ENCODE results near the gene S100P.
"Not testable (repeated sequence)": the region's sequence is repeated elsewhere in the genome, so short reads cannot be mapped to it uniquely, and the experiment has no call there.

Gene S100P

DNA sequence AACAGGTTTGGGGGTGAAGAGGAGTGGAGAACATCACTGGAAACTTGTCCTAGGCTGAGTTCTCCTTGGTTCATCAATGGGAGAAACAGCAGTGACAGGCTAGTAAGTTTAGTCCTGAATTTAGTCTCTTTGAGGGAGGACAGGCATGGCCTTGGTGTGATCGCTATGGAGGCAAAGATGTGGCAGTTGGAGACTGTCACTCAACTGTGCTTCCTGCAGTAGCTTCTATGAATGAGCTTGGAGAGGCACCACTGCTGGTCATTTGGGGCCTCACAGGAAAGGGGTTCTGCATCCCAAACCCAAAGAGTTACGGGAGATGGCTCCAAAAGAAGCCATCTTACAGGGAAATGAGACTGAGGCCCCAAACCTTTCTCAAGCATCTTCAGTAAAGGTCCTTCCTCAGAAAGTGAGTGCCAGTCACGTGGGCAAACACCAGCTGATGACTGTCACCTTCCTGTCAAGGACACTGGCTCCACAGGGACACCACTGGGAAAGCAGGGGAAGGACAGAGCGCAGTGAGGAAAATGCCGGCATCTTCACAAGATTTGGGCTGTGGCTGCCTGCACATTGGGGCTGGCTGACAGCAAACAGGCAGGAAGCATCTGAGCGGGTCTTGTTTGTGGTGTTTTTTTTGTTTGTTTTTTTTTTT is 46.0 kb upstream of the S100P start:
- H3K79me2 ChIP-seq (ENCODE audit: insufficient read depth, low read length): no peaks in the 10 kb centered on the region
- H3K36me3 ChIP-seq (ENCODE audit: insufficient read depth, low read length): peaks cover 8% of the 10 kb centered on the region
- H4K20me1 ChIP-seq (ENCODE audit: insufficient read depth, low read length): no peaks in the 10 kb centered on the region
- H3K4me2 ChIP-seq (ENCODE audit: low read length): no peak overlapping the region
- no peak overlapping the region for H3K9ac ChIP-seq (ENCODE audit: low read length)
- H3K9me3 ChIP-seq (ENCODE audit: low read length): no peaks in the 10 kb centered on the region
- H3F3A ChIP-seq (ENCODE audit: insufficient read depth, low read length): no peaks in the 10 kb centered on the region
- H3K27ac ChIP-seq (ENCODE audit: low read depth, low read length, poor library complexity, severe bottlenecking): no peak overlapping the region
- H3K4me1 ChIP-seq (ENCODE audit: insufficient read depth, low read length, severe bottlenecking): peaks cover 3% of the 10 kb centered on the region
- no peak overlapping the region for H2AFZ ChIP-seq (ENCODE audit: low read length)
- H3K4me3 ChIP-seq (ENCODE audit: low read depth, low read length, poor library complexity, severe bottlenecking): no peak overlapping the region
- TF ChIP-seq EZH2 (IDR thresholded peaks at IDR 0.05; ENCODE audit: borderline replicate concordance, low read length): no peak
- TF ChIP-seq, protein P1, sequence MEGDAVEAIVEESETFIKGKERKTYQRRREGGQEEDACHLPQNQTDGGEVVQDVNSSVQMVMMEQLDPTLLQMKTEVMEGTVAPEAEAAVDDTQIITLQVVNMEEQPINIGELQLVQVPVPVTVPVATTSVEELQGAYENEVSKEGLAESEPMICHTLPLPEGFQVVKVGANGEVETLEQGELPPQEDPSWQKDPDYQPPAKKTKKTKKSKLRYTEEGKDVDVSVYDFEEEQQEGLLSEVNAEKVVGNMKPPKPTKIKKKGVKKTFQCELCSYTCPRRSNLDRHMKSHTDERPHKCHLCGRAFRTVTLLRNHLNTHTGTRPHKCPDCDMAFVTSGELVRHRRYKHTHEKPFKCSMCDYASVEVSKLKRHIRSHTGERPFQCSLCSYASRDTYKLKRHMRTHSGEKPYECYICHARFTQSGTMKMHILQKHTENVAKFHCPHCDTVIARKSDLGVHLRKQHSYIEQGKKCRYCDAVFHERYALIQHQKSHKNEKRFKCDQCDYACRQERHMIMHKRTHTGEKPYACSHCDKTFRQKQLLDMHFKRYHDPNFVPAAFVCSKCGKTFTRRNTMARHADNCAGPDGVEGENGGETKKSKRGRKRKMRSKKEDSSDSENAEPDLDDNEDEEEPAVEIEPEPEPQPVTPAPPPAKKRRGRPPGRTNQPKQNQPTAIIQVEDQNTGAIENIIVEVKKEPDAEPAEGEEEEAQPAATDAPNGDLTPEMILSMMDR (IDR thresholded peaks at IDR 0.05; ENCODE audit: low read length): no peak
- H3K27me3 ChIP-seq (ENCODE audit: insufficient read depth, low read length): no peaks in the 10 kb centered on the region
- H3K9me2 ChIP-seq (ENCODE audit: low read depth, low read length): no peaks in the 10 kb centered on the region

DNA sequence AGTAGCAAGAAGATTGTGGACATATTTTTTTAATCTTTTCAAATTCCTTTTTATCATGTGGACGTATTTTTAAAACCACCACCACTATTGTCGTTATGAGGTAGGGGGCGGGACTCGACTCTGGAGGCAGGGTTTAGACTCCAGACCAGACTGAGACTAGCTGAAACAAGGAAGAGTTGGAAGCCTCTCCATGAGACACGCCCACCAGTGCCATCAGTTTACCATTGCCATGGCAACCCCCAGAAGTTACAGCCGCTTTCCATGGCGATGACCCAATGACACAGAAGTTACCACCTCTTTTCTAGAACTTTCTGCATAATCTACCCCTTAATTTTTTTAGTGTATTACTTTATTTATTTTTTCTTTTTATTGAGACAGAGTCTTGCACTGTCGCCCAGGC is 44.5 kb upstream of the S100P start:
- Histone ChIP-seq H2AFZ (ENCODE audit: low read length) (no peak overlapping the region), H3K4me2 (ENCODE audit: low read length) (no peak overlapping the region), H3F3A (ENCODE audit: insufficient read depth, low read length) (no peaks in the 10 kb centered on the region), H3K4me3 (ENCODE audit: low read depth, low read length, poor library complexity, severe bottlenecking) (no peak overlapping the region), H3K27ac (ENCODE audit: low read depth, low read length, poor library complexity, severe bottlenecking) (no peak overlapping the region), H3K79me2 (ENCODE audit: insufficient read depth, low read length) (no peaks in the 10 kb centered on the region), H3K9ac (ENCODE audit: low read length) (no peak overlapping the region), H3K9me3 (ENCODE audit: low read length) (no peaks in the 10 kb centered on the region), H3K27me3 (ENCODE audit: insufficient read depth, low read length) (no peaks in the 10 kb centered on the region), H4K20me1 (ENCODE audit: insufficient read depth, low read length) (no peaks in the 10 kb centered on the region), H3K36me3 (ENCODE audit: insufficient read depth, low read length) (no peaks in the 10 kb centered on the region), H3K9me2 (ENCODE audit: low read depth, low read length) (no peaks in the 10 kb centered on the region), H3K4me1 (ENCODE audit: insufficient read depth, low read length, severe bottlenecking) (no peaks in the 10 kb centered on the region)
- TF ChIP-seq EZH2 (IDR thresholded peaks at IDR 0.05; ENCODE audit: borderline replicate concordance, low read length): no peak
- TF ChIP-seq, protein P1 (IDR thresholded peaks at IDR 0.05; ENCODE audit: low read length): no peak

DNA sequence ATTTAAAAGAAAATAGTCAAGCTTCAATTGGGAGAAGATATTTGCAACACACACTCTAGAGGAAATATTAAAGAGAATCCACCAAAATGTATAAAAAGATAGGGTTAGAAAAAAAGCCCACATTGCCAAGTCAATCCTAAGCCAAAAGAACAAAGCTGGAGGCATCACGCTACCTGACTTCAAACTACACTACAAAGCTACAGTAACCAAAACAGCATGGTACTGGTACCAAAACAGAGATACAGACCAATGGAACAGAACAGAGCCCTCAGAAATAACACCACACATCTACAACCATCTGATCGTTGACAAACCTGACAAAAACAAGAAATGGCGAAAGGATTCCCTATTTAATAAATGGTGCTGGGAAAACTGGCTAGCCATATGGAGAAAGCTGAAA is 39.5 kb upstream of the S100P start:
- H3F3A ChIP-seq (ENCODE audit: insufficient read depth, low read length); H3K9ac ChIP-seq (ENCODE audit: low read length); H3K27ac ChIP-seq (ENCODE audit: low read depth, low read length, poor library complexity, severe bottlenecking); H3K4me3 ChIP-seq (ENCODE audit: low read depth, low read length, poor library complexity, severe bottlenecking); H3K79me2 ChIP-seq (ENCODE audit: insufficient read depth, low read length); H3K36me3 ChIP-seq (ENCODE audit: insufficient read depth, low read length); H4K20me1 ChIP-seq (ENCODE audit: insufficient read depth, low read length); H3K9me2 ChIP-seq (ENCODE audit: low read depth, low read length); H3K4me2 ChIP-seq (ENCODE audit: low read length); H3K9me3 ChIP-seq (ENCODE audit: low read length); H2AFZ ChIP-seq (ENCODE audit: low read length); H3K27me3 ChIP-seq (ENCODE audit: insufficient read depth, low read length); H3K4me1 ChIP-seq (ENCODE audit: insufficient read depth, low read length, severe bottlenecking): not testable (repeated sequence)

DNA sequence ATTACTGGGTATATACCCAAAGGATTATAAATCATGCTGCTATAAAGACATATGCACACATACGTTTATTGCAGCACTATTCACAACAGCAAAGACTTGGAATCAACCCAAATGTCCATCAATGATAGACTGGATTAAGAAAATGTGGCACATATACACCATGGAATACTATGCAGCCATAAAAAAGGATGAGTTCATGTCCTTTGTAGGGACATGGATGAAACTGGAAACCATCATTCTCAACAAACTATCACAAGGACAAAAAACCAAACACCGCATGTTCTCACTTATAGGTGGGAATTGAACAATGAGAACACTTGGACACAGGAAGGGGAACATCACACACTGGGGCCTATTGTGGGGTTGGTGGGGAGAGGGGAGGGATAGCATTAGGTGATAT is 38.4 kb upstream of the S100P start:
- not testable (repeated sequence) for H3K27me3 ChIP-seq (ENCODE audit: insufficient read depth, low read length); H3K36me3 ChIP-seq (ENCODE audit: insufficient read depth, low read length); H3K9ac ChIP-seq (ENCODE audit: low read length); H3K4me3 ChIP-seq (ENCODE audit: low read depth, low read length, poor library complexity, severe bottlenecking); H3K79me2 ChIP-seq (ENCODE audit: insufficient read depth, low read length); H3F3A ChIP-seq (ENCODE audit: insufficient read depth, low read length); H3K9me2 ChIP-seq (ENCODE audit: low read depth, low read length); H3K4me2 ChIP-seq (ENCODE audit: low read length); H3K9me3 ChIP-seq (ENCODE audit: low read length); H3K27ac ChIP-seq (ENCODE audit: low read depth, low read length, poor library complexity, severe bottlenecking); H2AFZ ChIP-seq (ENCODE audit: low read length); H3K4me1 ChIP-seq (ENCODE audit: insufficient read depth, low read length, severe bottlenecking); H4K20me1 ChIP-seq (ENCODE audit: insufficient read depth, low read length)

All from OCI-LY1 (cell line).